ENCODE results near the gene MED27. TPM values are rescaled to one million over a fixed set of nuclear protein-coding genes. Genes with fewer than 3 reads are reported as not detected.
"Not testable (repeated sequence)": the region's sequence is repeated elsewhere in the genome, so short reads cannot be mapped to it uniquely, and the experiment has no call there.

MED27 gene
- total RNA-seq, 1 donor from 2014 or later: 21.3 TPM

GRCh38 chr9:131923766-131924165, 155.9 kb downstream of the MED27 start:
- TF ChIP-seq CTCF (conservative IDR thresholded peaks at IDR 0.05; ENCODE audit: low read depth, low read length): no peak
- no peak for DNase-seq (ENCODE audit: low read depth)

GRCh38 chr9:131923132-131923671, 156.5 kb downstream of the MED27 start:
- TF ChIP-seq CTCF (conservative IDR thresholded peaks at IDR 0.05; ENCODE audit: low read depth, low read length): no peak
- no peak for DNase-seq (ENCODE audit: low read depth)
- H3K4me3 ChIP-seq (ENCODE audit: low read depth, low read length): no peak overlapping the region

More at GRCh38 chr9:131923766-131924165, 155.9 kb downstream of the MED27 start:
- H3K4me3 ChIP-seq (ENCODE audit: low read depth, low read length): no peak overlapping the region

- not testable (repeated sequence) for H3K4me3 ChIP-seq (ENCODE audit: low read depth, low read length); DNase-seq (ENCODE audit: low read depth)
These were observed 158.0 kb downstream of the MED27 start for GRCh38 chr9:131921635-131922034.

GRCh38 chr9:131919216-131919615, 160.5 kb downstream of the MED27 start:
- no peak for TF ChIP-seq CTCF (conservative IDR thresholded peaks at IDR 0.05; ENCODE audit: low read depth, low read length)
- no peak for DNase-seq (ENCODE audit: low read depth)
- H3K4me3 ChIP-seq (ENCODE audit: low read depth, low read length): no peak overlapping the region

GRCh38 chr9:131918481-131918880, 161.2 kb downstream of the MED27 start:
- TF ChIP-seq CTCF (conservative IDR thresholded peaks at IDR 0.05; ENCODE audit: low read depth, low read length): no peak
- no peak for DNase-seq (ENCODE audit: low read depth)
- H3K4me3 ChIP-seq (ENCODE audit: low read depth, low read length): no peak overlapping the region

GRCh38 chr9:131917009-131917408, 162.7 kb downstream of the MED27 start:
- no peak overlapping the region for H3K4me3 ChIP-seq (ENCODE audit: low read depth, low read length)
- TF ChIP-seq CTCF (conservative IDR thresholded peaks at IDR 0.05; ENCODE audit: low read depth, low read length): no peak
- no peak for DNase-seq (ENCODE audit: low read depth)

- TF ChIP-seq CTCF (conservative IDR thresholded peaks at IDR 0.05; ENCODE audit: low read depth, low read length): no peak
- DNase-seq (ENCODE audit: low read depth): no peak
These were observed 164.5 kb downstream of the MED27 start for GRCh38 chr9:131915181-131915580.

More at GRCh38 chr9:131915181-131915580, 164.5 kb downstream of the MED27 start:
- no peak overlapping the region for H3K4me3 ChIP-seq (ENCODE audit: low read depth, low read length)
